HepG2 (cell line): ENCODE measurements around the gene NLRC4. TPM values are rescaled to one million over a fixed set of nuclear protein-coding genes. Genes with fewer than 3 reads are reported as not detected.

Experiments
- ATAC-seq: fragments of 200-7000 bp; cut with Tn5 transposase; 3 replicates; pipeline ENCODE4 v1.9.1; 2020; ENCODE audit warnings: mild to moderate bottlenecking, moderate library complexity
- BruUV-seq: library from RNA; stranded (reverse); fragments of 400-500 nt; replicated peaks from 2 replicates; lab custom pipeline; 2021; lab: Mats Ljungman, UMichigan
- CTCF ChIA-PET: fragments of 300-600 bp; formaldehyde crosslinking; extraction: SDS; loops from one replicate; lab custom pipeline; 2021; ENCODE audit warnings: low total read pairs, inconsistent platforms, low intra/inter-chr PET ratio; lab: Yijun Ruan, JAX
- POLR2A ChIA-PET: fragments of 350-600 bp; sonication (Branson Sonifier 250); formaldehyde crosslinking; loops from one replicate; lab custom pipeline; 2020; ENCODE audit warnings: antibody characterized with exemption, inconsistent platforms; lab: Yijun Ruan, JAX
- DNase-seq: peaks from one replicate; pipeline ENCODE4 v3.0.0-alpha.2; 2015; ENCODE audit warnings: low spot score
- FAIRE-seq: peaks from 3 replicates; lab custom pipeline; 2011; peaks lifted over from hg19 to GRCh38; lab: Jason Lieb, UNC
- H2AFZ ChIP-seq: one replicate; pipeline ENCODE4 v1.6.1; 2011; ENCODE audit warnings: low read length, inconsistent platforms
- H3K27ac ChIP-seq: fragments of 300-600 bp; 3 replicates; pipeline ENCODE4 v1.8.0; 2011; ENCODE audit warnings: mixed run types, mild to moderate bottlenecking, mixed read lengths, low read length, inconsistent platforms; ENCODE audit not compliant: insufficient read depth; ENCODE audit errors: extremely low read length
- H3K27me3 ChIP-seq, 2 experiments: fragments of 200-600 bp in 1 of 2; 2 replicates in 1 of 2; 3 replicates in 1 of 2; pipeline versions ENCODE4 v1.6.0 to v1.8.0; 2011; ENCODE audit warnings: low read length in 2 of 2, mild to moderate bottlenecking in 2 of 2, moderate library complexity in 2 of 2, inconsistent platforms in 1 of 2; ENCODE audit not compliant: insufficient read depth in 2 of 2, control insufficient read depth in 1 of 2
- H3K36me3 ChIP-seq, 2 experiments: fragments of 200-600 bp in 1 of 2; replicated peaks in 1 of 2; 2 replicates in 1 of 2; 3 replicates in 1 of 2; pipeline versions ENCODE4 v1.5.1 to v1.8.0; 2011; ENCODE audit warnings: low read length in 2 of 2, inconsistent platforms in 1 of 2; ENCODE audit not compliant: insufficient read depth in 2 of 2, control insufficient read depth in 1 of 2
- H3K4me1 ChIP-seq: 2 replicates; pipeline ENCODE4 v1.5.1; 2012; ENCODE audit warnings: low read length, inconsistent platforms; ENCODE audit not compliant: insufficient read depth
- H3K4me2 ChIP-seq: 2 replicates; pipeline ENCODE4 v1.6.0; 2011; ENCODE audit warnings: low read depth, low read length, inconsistent platforms
- H3K4me3 ChIP-seq, 3 experiments: fragments of 200-600 bp in 1 of 3; sonication (generic), shearing (Covaris generic) in 1 of 3; replicated peaks in 1 of 3; 2 replicates each; pipeline ENCODE4 v1.5.1; 2011 to 2016; ENCODE audit warnings: low read length in 3 of 3, inconsistent platforms in 2 of 3, low read depth in 2 of 3, mild to moderate bottlenecking in 2 of 3, control low read depth in 1 of 3, mixed read lengths in 1 of 3; ENCODE audit not compliant: insufficient read depth in 1 of 3
- H3K79me2 ChIP-seq: one replicate; pipeline ENCODE4 v1.6.1; 2011; ENCODE audit warnings: low read length, inconsistent platforms; ENCODE audit not compliant: insufficient read depth
- H3K9ac ChIP-seq: 2 replicates; pipeline ENCODE4 v1.6.0; 2011; ENCODE audit warnings: mild to moderate bottlenecking, low read depth, low read length, inconsistent platforms; ENCODE audit not compliant: insufficient read depth
- H3K9me3 ChIP-seq: 2 replicates; pipeline ENCODE4 v1.5.1; 2012; ENCODE audit warnings: mild to moderate bottlenecking, low read length
- H4K20me1 ChIP-seq: 2 replicates; pipeline ENCODE4 v1.6.0; 2011; ENCODE audit warnings: inconsistent platforms, mild to moderate bottlenecking, low read length, moderate library complexity; ENCODE audit not compliant: insufficient read depth
- BCLAF1 ChIP-seq: fragments of 450-650 bp; IDR thresholded peaks from 2 replicates; pipeline ENCODE4 v1.6.1; 2017; ENCODE audit warnings: mild to moderate bottlenecking
- PRMT3 ChIP-seq: sonication (generic); formaldehyde crosslinking; IDR thresholded peaks from 2 replicates; pipeline ENCODE4 v1.8.1; 2022; ENCODE audit warnings: low read depth, mild to moderate bottlenecking, moderate library complexity, missing genetic modification reagents, borderline replicate concordance
- SP4 ChIP-seq: sonication (generic); formaldehyde crosslinking; IDR thresholded peaks from 2 replicates; pipeline ENCODE4 v1.8.1; 2023; ENCODE audit warnings: mild to moderate bottlenecking, missing genetic modification reagents
- ZFAT ChIP-seq: sonication (generic); formaldehyde crosslinking; conservative IDR thresholded peaks from 2 replicates; pipeline ENCODE4 v1.8.1; 2023; ENCODE audit warnings: missing genetic modification reagents, inconsistent platforms
- ZNF251 ChIP-seq: sonication (generic); formaldehyde crosslinking; IDR thresholded peaks from 2 replicates; pipeline ENCODE4 v1.9.0; 2021; ENCODE audit warnings: mild to moderate bottlenecking, missing genetic modification reagents
- WGBS: methylation state at CpG from one replicate; pipeline ENCODE4 v1.1.6; 2017; ENCODE audit warnings: low lambda C conversion rate; 5-methylcytosine and 5-hydroxymethylcytosine counted together
- in situ Hi-C: cut with HindIII; loops from 2 replicates; pipeline ENCODE4 v1.10.0; 2017; ENCODE audit warnings: low pct_unique_long_range_greater_than_20kb; ENCODE audit not compliant: extremely low pct_ligation_motif_present
- intact Hi-C: fragments of 100-400 bp; cut with micrococcal nuclease; formaldehyde crosslinking; loops from one replicate; pipeline ENCODE4 v1.10.0; 2022; ENCODE audit not compliant: unreplicated experiment
- polyA plus RNA-seq, 8 experiments: library from polyadenylated mRNA; depleted of rRNA in 3 of 8; stranded (reverse) in 7 of 8; unstranded in 1 of 8; fragments of >200 nt; fragmentation: Illumina TruSeq in 4 of 8; extraction: Trizol in 4 of 8; gene quantifications; 2 replicates each; pipeline versions ENCODE4 v1.2.1 to v1.2.3, GENCODE V29; 2011 to 2016; ENCODE audit warnings: low read depth in 4 of 8, missing spikeins in 1 of 8, mixed read lengths in 1 of 8; ENCODE audit not compliant: insufficient read depth in 1 of 8
- total RNA-seq, 5 experiments: library from RNA; depleted of rRNA; stranded (reverse); fragments of >200 nt; fragmentation: Illumina TruSeq; extraction: Trizol; gene quantifications; 2 replicates each; pipeline ENCODE4 v1.2.3, GENCODE V29; 2016; ENCODE audit warnings: low read depth in 1 of 5
- TF ChIP-seq, protein P1 (sequence below): sonication (generic); formaldehyde crosslinking; IDR thresholded peaks from 2 replicates; pipeline ENCODE4 v1.4.0; 2020; ENCODE audit warnings: missing genetic modification reagents, borderline replicate concordance

NLRC4 gene
- total and polyA plus RNA-seq, 2 of the 13 experiments (the other 11 are each of a cell fraction or from before 2014, with no cell fraction given), result 0.15 to 0.29 TPM

GRCh38 chr2:32189011-32189410, 75.7 kb downstream of the NLRC4 start:
- H2AFZ ChIP-seq, result no peak overlapping the region
- H3K9ac ChIP-seq, result no peak overlapping the region
- H3K4me3 ChIP-seq, result no peak overlapping the region
- peaks cover 15 to 69% of the 10 kb centered on the region in 2 experiments for H3K36me3 ChIP-seq
- no peaks in the 10 kb centered on the region for H3K79me2 ChIP-seq
- ATAC-seq (no peak), FAIRE-seq (no peak), DNase-seq (no peak)
- POLR2A ChIA-PET, result interaction anchor here (0.8 kb wide), 2 partner anchors 23 kb away, joined by 3 read pairs; partner anchors contain the start of gene SLC30A6
- 98% methylated on average over 6 of the region's 6 CpGs for WGBS
- BruUV-seq, result no TSS peak
- in situ Hi-C loops (no loop called here), intact Hi-C loops (no loop called here)
- CTCF ChIA-PET, result no interaction called here
- TF ChIP-seq ZFAT (CRISPR knock-in tag) (no peak), BCLAF1 (no peak), SP4 (CRISPR knock-in tag) (no peak), ZNF251 (CRISPR knock-in tag) (no peak), PRMT3 (CRISPR knock-in tag) (no peak)
- TF ChIP-seq, protein P1, sequence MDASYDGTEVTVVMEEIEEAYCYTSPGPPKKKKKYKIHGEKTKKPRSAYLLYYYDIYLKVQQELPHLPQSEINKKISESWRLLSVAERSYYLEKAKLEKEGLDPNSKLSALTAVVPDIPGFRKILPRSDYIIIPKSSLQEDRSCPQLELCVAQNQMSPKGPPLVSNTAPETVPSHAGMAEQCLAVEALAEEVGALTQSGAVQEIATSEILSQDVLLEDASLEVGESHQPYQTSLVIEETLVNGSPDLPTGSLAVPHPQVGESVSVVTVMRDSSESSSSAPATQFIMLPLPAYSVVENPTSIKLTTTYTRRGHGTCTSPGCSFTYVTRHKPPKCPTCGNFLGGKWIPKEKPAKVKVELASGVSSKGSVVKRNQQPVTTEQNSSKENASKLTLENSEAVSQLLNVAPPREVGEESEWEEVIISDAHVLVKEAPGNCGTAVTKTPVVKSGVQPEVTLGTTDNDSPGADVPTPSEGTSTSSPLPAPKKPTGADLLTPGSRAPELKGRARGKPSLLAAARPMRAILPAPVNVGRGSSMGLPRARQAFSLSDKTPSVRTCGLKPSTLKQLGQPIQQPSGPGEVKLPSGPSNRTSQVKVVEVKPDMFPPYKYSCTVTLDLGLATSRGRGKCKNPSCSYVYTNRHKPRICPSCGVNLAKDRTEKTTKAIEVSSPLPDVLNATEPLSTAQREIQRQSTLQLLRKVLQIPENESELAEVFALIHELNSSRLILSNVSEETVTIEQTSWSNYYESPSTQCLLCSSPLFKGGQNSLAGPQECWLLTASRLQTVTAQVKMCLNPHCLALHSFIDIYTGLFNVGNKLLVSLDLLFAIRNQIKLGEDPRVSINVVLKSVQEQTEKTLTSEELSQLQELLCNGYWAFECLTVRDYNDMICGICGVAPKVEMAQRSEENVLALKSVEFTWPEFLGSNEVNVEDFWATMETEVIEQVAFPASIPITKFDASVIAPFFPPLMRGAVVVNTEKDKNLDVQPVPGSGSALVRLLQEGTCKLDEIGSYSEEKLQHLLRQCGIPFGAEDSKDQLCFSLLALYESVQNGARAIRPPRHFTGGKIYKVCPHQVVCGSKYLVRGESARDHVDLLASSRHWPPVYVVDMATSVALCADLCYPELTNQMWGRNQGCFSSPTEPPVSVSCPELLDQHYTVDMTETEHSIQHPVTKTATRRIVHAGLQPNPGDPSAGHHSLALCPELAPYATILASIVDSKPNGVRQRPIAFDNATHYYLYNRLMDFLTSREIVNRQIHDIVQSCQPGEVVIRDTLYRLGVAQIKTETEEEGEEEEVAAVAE, result no peak
- no peaks in the 10 kb centered on the region for H3K27me3 ChIP-seq
- no peaks in the 10 kb centered on the region for H3K9me3 ChIP-seq
- H4K20me1 ChIP-seq, result no peaks in the 10 kb centered on the region
- H3K4me2 ChIP-seq, result no peak overlapping the region
- H3K4me1 ChIP-seq, result no peaks in the 10 kb centered on the region
- H3K27ac ChIP-seq, result no peak overlapping the region
